OCI-LY1 (cell line): ENCODE results near the gene NAV3.

ENCODE experiments used
- H2AFZ ChIP-seq: fragments of 200-600 bp; sonication (generic), shearing (Covaris generic); 2 replicates; pipeline ENCODE4 v1.6.0; 2014; ENCODE audit warnings: antibody characterized with exemption, mild to moderate bottlenecking, low read length
- H3F3A ChIP-seq: fragments of 200-600 bp; sonication (generic), shearing (Covaris generic); 2 replicates; pipeline ENCODE4 v1.6.0; 2014; ENCODE audit warnings: mild to moderate bottlenecking, antibody characterized with exemption, low read length, moderate library complexity; ENCODE audit not compliant: insufficient read depth
- H3K27ac ChIP-seq: fragments of 200-600 bp; sonication (generic); 2 replicates; pipeline ENCODE4 v1.5.1; 2014; ENCODE audit warnings: low read length, mixed run types, mild to moderate bottlenecking, low read depth; ENCODE audit not compliant: poor library complexity, severe bottlenecking
- H3K27me3 ChIP-seq: fragments of 200-600 bp; sonication (generic); 2 replicates; pipeline ENCODE4 v1.6.0; 2014; ENCODE audit warnings: antibody characterized with exemption, mild to moderate bottlenecking, low read length, moderate library complexity; ENCODE audit not compliant: insufficient read depth
- H3K36me3 ChIP-seq: fragments of 200-600 bp; sonication (generic); 2 replicates; pipeline ENCODE4 v1.6.1; 2014; ENCODE audit warnings: mild to moderate bottlenecking, antibody characterized with exemption, low read length, moderate library complexity, mixed read lengths; ENCODE audit not compliant: insufficient read depth
- H3K4me1 ChIP-seq: fragments of 200-600 bp; sonication (generic); 2 replicates; pipeline ENCODE4 v1.5.1; 2014; ENCODE audit warnings: mild to moderate bottlenecking, low read length, moderate library complexity; ENCODE audit not compliant: insufficient read depth, severe bottlenecking
- H3K4me2 ChIP-seq: fragments of 200-600 bp; sonication (generic), shearing (Covaris generic); 2 replicates; pipeline ENCODE4 v1.6.1; 2014; ENCODE audit warnings: low read length
- H3K4me3 ChIP-seq: fragments of 200-600 bp; sonication (generic); 2 replicates; pipeline ENCODE4 v1.5.1; 2014; ENCODE audit warnings: low read length, low read depth, mild to moderate bottlenecking, mixed read lengths; ENCODE audit not compliant: poor library complexity, severe bottlenecking
- H3K79me2 ChIP-seq: fragments of 200-600 bp; shearing (Covaris generic); 2 replicates; pipeline ENCODE4 v1.6.1; 2016; ENCODE audit warnings: mixed run types, low read length, mixed read lengths; ENCODE audit not compliant: insufficient read depth
- H3K9ac ChIP-seq: fragments of 200-600 bp; sonication (generic), shearing (Covaris generic); 2 replicates; pipeline ENCODE4 v1.6.1; 2014; ENCODE audit warnings: mild to moderate bottlenecking, low read length, mixed read lengths
- H3K9me2 ChIP-seq: fragments of 200-600 bp; sonication (generic), shearing (Covaris generic); 2 replicates; pipeline ENCODE4 v1.6.1; 2014; ENCODE audit warnings: low read depth, mild to moderate bottlenecking, low read length, mixed read lengths
- H3K9me3 ChIP-seq: fragments of 200-600 bp; shearing (Covaris generic); 2 replicates; pipeline ENCODE4 v1.6.1; 2014; ENCODE audit warnings: low read length, mixed read lengths
- H4K20me1 ChIP-seq: fragments of 200-600 bp; sonication (generic), shearing (Covaris generic); 2 replicates; pipeline ENCODE4 v1.6.0; 2016; ENCODE audit warnings: mild to moderate bottlenecking, low read length; ENCODE audit not compliant: insufficient read depth
- CTCF ChIP-seq: fragments of 200-600 bp; sonication (generic), shearing (Covaris generic); IDR thresholded peaks from 2 replicates; pipeline ENCODE4 v1.5.1; 2017; ENCODE audit warnings: mild to moderate bottlenecking, antibody characterized with exemption, low read length, moderate library complexity, mixed read lengths
- EZH2 ChIP-seq: fragments of 200-600 bp; sonication (generic), shearing (Covaris generic); IDR thresholded peaks from 2 replicates; pipeline ENCODE4 v1.8.0; 2017; ENCODE audit warnings: borderline replicate concordance, mixed run types, mild to moderate bottlenecking, antibody characterized with exemption, low read length, moderate library complexity, mixed read lengths

NAV3 gene

DNA sequence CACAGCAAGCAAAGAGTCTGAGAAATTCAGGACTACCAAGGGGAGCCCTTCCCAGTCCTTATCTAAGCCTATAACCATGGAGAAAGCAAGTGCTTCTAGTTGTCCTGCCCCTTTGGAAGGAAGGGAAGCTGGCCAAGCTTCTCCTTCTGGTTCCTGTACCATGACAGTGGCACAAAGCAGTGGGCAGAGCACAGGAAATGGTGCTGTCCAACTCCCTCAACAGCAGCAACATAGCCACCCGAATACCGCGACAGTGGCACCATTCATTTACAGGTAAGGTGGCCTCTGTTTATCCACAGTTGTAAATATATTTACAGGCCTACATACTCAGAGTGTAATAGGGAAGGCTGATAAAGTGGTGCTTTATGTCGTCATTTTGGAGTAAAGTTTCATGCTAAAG is 176.5 kb downstream of the NAV3 start:
- H3K27me3 ChIP-seq, result no peaks in the 10 kb centered on the region
- no peak for TF ChIP-seq EZH2
- no peak for TF ChIP-seq CTCF
- no peaks in the 10 kb centered on the region for H3K9me2 ChIP-seq
- H3K9ac ChIP-seq, result no peak overlapping the region
- H3K27ac ChIP-seq, result no peak overlapping the region
- H3K4me1 ChIP-seq, result peaks cover 7% of the 10 kb centered on the region
- H3K4me2 ChIP-seq, result no peak overlapping the region
- no peak overlapping the region for H3K4me3 ChIP-seq
- no peaks in the 10 kb centered on the region for H3F3A ChIP-seq
- H2AFZ ChIP-seq, result no peak overlapping the region
- no peaks in the 10 kb centered on the region for H4K20me1 ChIP-seq
- H3K79me2 ChIP-seq, result no peaks in the 10 kb centered on the region
- no peaks in the 10 kb centered on the region for H3K36me3 ChIP-seq
- H3K9me3 ChIP-seq, result peaks cover 4% of the 10 kb centered on the region; the same call in 1 of the 2 replicates

DNA sequence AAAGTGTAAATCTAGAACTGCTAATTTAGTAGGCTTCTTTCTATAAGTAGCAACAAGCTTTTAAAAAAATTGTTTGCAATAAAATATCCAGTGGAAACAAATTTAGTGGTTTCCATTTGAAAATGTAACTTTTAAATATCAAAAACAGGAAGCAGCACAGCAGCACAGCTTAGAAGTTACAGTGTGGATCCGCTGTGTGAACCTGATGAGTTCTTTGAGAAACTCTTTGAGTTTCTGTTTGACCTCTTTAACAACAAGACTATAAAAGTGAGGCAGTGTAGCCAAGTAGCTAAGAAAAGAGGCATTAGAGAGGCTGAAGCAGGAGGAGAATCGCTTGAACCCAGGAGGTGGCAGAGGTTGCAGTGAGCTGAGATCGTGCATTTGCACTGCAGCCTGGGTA is 178.3 kb downstream of the NAV3 start:
- H3F3A ChIP-seq, result no peaks in the 10 kb centered on the region
- H3K4me3 ChIP-seq, result no peak overlapping the region
- TF ChIP-seq EZH2 (no peak), CTCF (no peak)
- H3K9me2 ChIP-seq, result no peaks in the 10 kb centered on the region
- H2AFZ ChIP-seq, result no peak overlapping the region
- H3K79me2 ChIP-seq, result no peaks in the 10 kb centered on the region
- no peak overlapping the region for H3K4me2 ChIP-seq
- no peaks in the 10 kb centered on the region for H3K27me3 ChIP-seq
- no peaks in the 10 kb centered on the region for H4K20me1 ChIP-seq
- no peaks in the 10 kb centered on the region for H3K36me3 ChIP-seq
- peaks cover 4% of the 10 kb centered on the region; the same call in 1 of the 2 replicates for H3K9me3 ChIP-seq
- H3K27ac ChIP-seq, result no peak overlapping the region
- H3K4me1 ChIP-seq, result peaks cover 7% of the 10 kb centered on the region
- H3K9ac ChIP-seq, result no peak overlapping the region

- H3K79me2 ChIP-seq, result no peaks in the 10 kb centered on the region
- H3K27ac ChIP-seq, result no peak overlapping the region
- H3K27me3 ChIP-seq, result peaks cover 5% of the 10 kb centered on the region; the same call in 1 of the 2 replicates
- H3K4me1 ChIP-seq, result no peaks in the 10 kb centered on the region
- no peaks in the 10 kb centered on the region for H3K9me3 ChIP-seq
- no peak overlapping the region for H3K4me2 ChIP-seq
- no peaks in the 10 kb centered on the region for H3K9me2 ChIP-seq
- H3K9ac ChIP-seq, result no peak overlapping the region
- H4K20me1 ChIP-seq, result no peaks in the 10 kb centered on the region
- TF ChIP-seq EZH2 (no peak), CTCF (no peak)
- no peak overlapping the region for H2AFZ ChIP-seq
- H3K4me3 ChIP-seq, result no peak overlapping the region
- H3F3A ChIP-seq, result no peaks in the 10 kb centered on the region; the same call in 1 of the 2 replicates
- H3K36me3 ChIP-seq, result no peaks in the 10 kb centered on the region
These were observed 187.6 kb downstream of the NAV3 start for GRCh38 chr12:78018171-78018910.
